ENCODE measurements around the gene PDRG1.
A peak's percentile ranks its signal among the peaks of the same experiment; 100 is the strongest.
"Not testable (repeated sequence)": the region's sequence is repeated elsewhere in the genome, so short reads cannot be mapped to it uniquely, and the experiment has no call there.

PDRG1 gene

GRCh38 chr20:31951203-31951529 is 680 bp downstream of the PDRG1 start:
- H3K4me3 Mint-ChIP-seq = peak overlapping the region; percentile 97
- H3K27ac Mint-ChIP-seq = peak overlapping the region; percentile 91
- H3K9me3 Mint-ChIP-seq = no peaks in the 10 kb centered on the region
- H3K36me3 Mint-ChIP-seq (ENCODE audit: low read depth) = peaks cover 32% of the 10 kb centered on the region
- DNase-seq (ENCODE audit: low spot score) = no peak
- peaks cover 6% of the 10 kb centered on the region for H3K27me3 Mint-ChIP-seq (ENCODE audit: low read depth)
- peaks cover 28% of the 10 kb centered on the region for H3K4me1 Mint-ChIP-seq (ENCODE audit: low read depth)

GRCh38 chr20:31949877-31950646 is 1.8 kb downstream of the PDRG1 start:
- Mint-ChIP-seq H3K4me1 (ENCODE audit: low read depth) (peaks cover 28% of the 10 kb centered on the region), H3K9me3 (no peaks in the 10 kb centered on the region), H3K4me3 (peak overlapping the region; percentile 97), H3K27ac (no peak overlapping the region), H3K36me3 (ENCODE audit: low read depth) (peaks cover 37% of the 10 kb centered on the region), H3K27me3 (ENCODE audit: low read depth) (peaks cover 2% of the 10 kb centered on the region)
- no peak for DNase-seq (ENCODE audit: low spot score)

DNA sequence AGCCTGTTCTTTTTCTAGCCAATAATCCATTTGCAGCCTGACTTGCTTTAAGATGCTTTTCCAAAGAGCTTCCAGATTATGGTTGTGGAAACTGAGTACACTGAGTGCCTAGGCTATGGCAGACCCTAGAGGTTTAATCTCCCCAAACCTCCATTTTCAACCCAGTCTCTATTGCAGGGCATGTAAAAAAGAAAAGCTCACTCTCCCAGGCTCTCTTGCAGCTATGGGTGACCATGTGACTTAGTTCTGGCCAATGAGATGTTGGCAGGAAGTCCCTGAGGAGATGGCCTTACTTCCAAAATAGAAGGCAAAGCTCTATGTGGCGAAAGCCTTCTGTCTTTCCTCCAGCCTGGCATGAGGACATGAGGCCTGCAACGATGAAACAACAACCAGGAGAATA is 3.8 kb downstream of the PDRG1 start:
- no peaks in the 10 kb centered on the region for H3K27me3 Mint-ChIP-seq (ENCODE audit: low read depth)
- DNase-seq (ENCODE audit: low spot score) = no peak
- H3K4me3 Mint-ChIP-seq = no peak overlapping the region
- peaks cover 28% of the 10 kb centered on the region for H3K4me1 Mint-ChIP-seq (ENCODE audit: low read depth)
- peaks cover 45% of the 10 kb centered on the region for H3K36me3 Mint-ChIP-seq (ENCODE audit: low read depth)
- no peaks in the 10 kb centered on the region for H3K9me3 Mint-ChIP-seq
- no peak overlapping the region for H3K27ac Mint-ChIP-seq

GRCh38 chr20:31945785-31946184 is 6.1 kb downstream of the PDRG1 start:
- Mint-ChIP-seq H3K9me3 (no peaks in the 10 kb centered on the region), H3K27ac (no peak overlapping the region), H3K4me3 (no peak overlapping the region), H3K4me1 (ENCODE audit: low read depth) (peaks cover 16% of the 10 kb centered on the region), H3K27me3 (ENCODE audit: low read depth) (no peaks in the 10 kb centered on the region), H3K36me3 (ENCODE audit: low read depth) (peaks cover 45% of the 10 kb centered on the region)
- DNase-seq (ENCODE audit: low spot score) = no peak

DNA sequence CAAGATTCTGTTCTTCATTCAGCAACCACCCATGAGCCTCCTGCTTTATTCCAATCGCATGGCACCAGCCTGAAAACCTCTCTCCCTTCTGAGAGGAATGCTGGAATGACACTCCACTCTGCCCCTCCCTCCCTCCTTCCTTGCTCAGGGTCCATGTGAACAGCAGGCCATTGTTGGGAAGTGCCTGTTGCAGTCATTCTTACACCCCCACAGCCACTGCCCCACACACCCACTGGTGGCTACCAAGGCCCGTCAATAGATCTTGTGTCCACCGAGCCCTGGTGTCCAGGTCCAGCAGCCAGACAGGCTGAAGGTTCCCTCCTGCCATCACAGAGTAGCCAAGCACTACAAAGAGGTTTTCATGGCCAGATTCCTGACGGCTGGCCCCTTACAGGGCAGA is 6.5 kb downstream of the PDRG1 start:
- Mint-ChIP-seq H3K4me1 (ENCODE audit: low read depth) (peaks cover 11% of the 10 kb centered on the region), H3K36me3 (ENCODE audit: low read depth) (peaks cover 45% of the 10 kb centered on the region), H3K4me3 (no peak overlapping the region), H3K27ac (no peak overlapping the region), H3K27me3 (ENCODE audit: low read depth) (no peaks in the 10 kb centered on the region), H3K9me3 (no peaks in the 10 kb centered on the region)
- DNase-seq (ENCODE audit: low spot score) = no peak

DNA sequence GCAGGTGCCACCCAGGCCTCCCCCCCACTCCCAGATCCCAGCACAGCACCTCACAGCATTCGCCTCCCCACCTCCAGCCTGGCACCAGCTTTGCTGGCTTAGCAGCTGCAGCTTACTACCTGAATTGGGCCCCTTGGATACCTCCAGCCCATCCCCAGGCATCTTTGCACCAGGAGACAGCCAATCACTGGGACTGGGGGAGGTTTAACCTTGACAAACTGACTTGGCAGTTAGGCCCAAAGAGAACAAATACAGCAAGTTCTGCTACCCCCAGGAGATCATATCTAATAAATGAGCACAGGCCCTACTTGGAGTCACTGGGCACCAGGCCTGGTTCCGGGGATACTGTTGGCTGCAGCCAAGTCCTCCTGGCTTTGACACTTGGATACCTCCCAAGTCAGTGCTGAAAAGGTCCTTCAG is 8.8 kb downstream of the PDRG1 start:
- Mint-ChIP-seq H3K9me3 (no peaks in the 10 kb centered on the region), H3K4me1 (ENCODE audit: low read depth) (no peaks in the 10 kb centered on the region), H3K27me3 (ENCODE audit: low read depth) (no peaks in the 10 kb centered on the region), H3K27ac (no peak overlapping the region), H3K36me3 (ENCODE audit: low read depth) (peaks cover 28% of the 10 kb centered on the region), H3K4me3 (no peak overlapping the region)
- DNase-seq (ENCODE audit: low spot score) = no peak

GRCh38 chr20:31939661-31940060 is 12.2 kb downstream of the PDRG1 start:
- DNase-seq (ENCODE audit: low spot score) = no peak
- H3K4me1 Mint-ChIP-seq (ENCODE audit: low read depth) = no peaks in the 10 kb centered on the region
- H3K27me3 Mint-ChIP-seq (ENCODE audit: low read depth) = no peaks in the 10 kb centered on the region
- H3K4me3 Mint-ChIP-seq = no peak overlapping the region
- H3K36me3 Mint-ChIP-seq (ENCODE audit: low read depth) = peaks cover 4% of the 10 kb centered on the region
- H3K27ac Mint-ChIP-seq = no peak overlapping the region
- no peaks in the 10 kb centered on the region for H3K9me3 Mint-ChIP-seq

GRCh38 chr20:31937820-31938219 is 14.0 kb downstream of the PDRG1 start:
- H3K27me3 Mint-ChIP-seq (ENCODE audit: low read depth) = no peaks in the 10 kb centered on the region
- DNase-seq (ENCODE audit: low spot score) = no peak
- H3K4me1 Mint-ChIP-seq (ENCODE audit: low read depth) = no peaks in the 10 kb centered on the region
- H3K36me3 Mint-ChIP-seq (ENCODE audit: low read depth) = no peaks in the 10 kb centered on the region
- H3K9me3 Mint-ChIP-seq = no peaks in the 10 kb centered on the region
- H3K4me3 Mint-ChIP-seq = no peak overlapping the region
- no peak overlapping the region for H3K27ac Mint-ChIP-seq

DNA sequence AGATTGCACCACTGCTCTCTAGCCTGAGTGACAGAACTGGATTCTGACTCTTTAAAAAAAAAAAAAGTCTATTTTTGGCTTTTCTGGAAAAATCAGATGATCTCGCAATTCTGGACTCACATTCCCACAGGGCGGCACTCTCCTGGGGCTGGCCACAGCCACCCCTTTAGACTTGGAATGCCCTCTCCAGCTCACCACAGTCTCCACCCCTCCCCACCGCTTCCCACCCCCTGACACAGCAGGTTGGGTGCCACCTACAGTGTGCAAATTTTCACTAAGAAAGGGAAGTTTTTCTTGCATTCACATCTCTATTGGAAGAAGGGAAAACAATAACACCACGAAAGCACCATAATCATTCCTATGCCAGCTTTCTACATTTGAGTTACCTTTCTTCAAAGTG is 15.4 kb downstream of the PDRG1 start:
- Mint-ChIP-seq H3K9me3 (no peaks in the 10 kb centered on the region), H3K4me3 (no peak overlapping the region), H3K36me3 (ENCODE audit: low read depth) (no peaks in the 10 kb centered on the region), H3K27me3 (ENCODE audit: low read depth) (peaks cover 4% of the 10 kb centered on the region), H3K27ac (no peak overlapping the region), H3K4me1 (ENCODE audit: low read depth) (no peaks in the 10 kb centered on the region)
- DNase-seq (ENCODE audit: low spot score) = no peak

GRCh38 chr20:31934968-31935764 is 16.7 kb downstream of the PDRG1 start:
- Mint-ChIP-seq H3K36me3 (ENCODE audit: low read depth) (no peaks in the 10 kb centered on the region), H3K9me3 (no peaks in the 10 kb centered on the region), H3K4me1 (ENCODE audit: low read depth) (no peaks in the 10 kb centered on the region), H3K4me3 (no peak overlapping the region), H3K27me3 (ENCODE audit: low read depth) (peaks cover 7% of the 10 kb centered on the region), H3K27ac (no peak overlapping the region)
- DNase-seq (ENCODE audit: low spot score) = no peak

GRCh38 chr20:31934491-31934890 is 17.4 kb downstream of the PDRG1 start:
- H3K27ac Mint-ChIP-seq = no peak overlapping the region
- H3K4me1 Mint-ChIP-seq (ENCODE audit: low read depth) = no peaks in the 10 kb centered on the region
- no peak overlapping the region for H3K4me3 Mint-ChIP-seq
- H3K36me3 Mint-ChIP-seq (ENCODE audit: low read depth) = no peaks in the 10 kb centered on the region
- H3K9me3 Mint-ChIP-seq = no peaks in the 10 kb centered on the region
- H3K27me3 Mint-ChIP-seq (ENCODE audit: low read depth) = peaks cover 7% of the 10 kb centered on the region
- DNase-seq (ENCODE audit: low spot score) = no peak

DNA sequence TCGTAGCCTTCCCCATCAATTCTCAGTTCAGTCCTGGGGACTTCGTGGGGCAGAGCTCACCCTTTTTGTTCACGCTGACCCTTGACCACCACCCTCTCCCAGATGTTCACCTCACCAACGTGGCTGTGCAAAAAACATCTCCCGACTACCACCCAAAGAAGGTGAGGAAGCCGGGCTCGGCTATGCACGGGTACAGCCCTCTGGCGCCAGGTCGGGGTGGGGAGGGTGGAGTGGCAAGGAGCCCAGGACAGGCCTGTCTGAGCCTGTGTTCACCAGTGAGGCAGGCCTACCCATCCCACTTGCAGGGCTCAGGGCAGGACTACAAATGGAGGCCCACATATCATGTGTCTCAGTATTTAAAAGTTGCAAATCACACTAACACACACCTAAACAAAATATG is 18.1 kb downstream of the PDRG1 start:
- no peak for DNase-seq (ENCODE audit: low spot score)
- no peaks in the 10 kb centered on the region for H3K9me3 Mint-ChIP-seq
- no peaks in the 10 kb centered on the region for H3K4me1 Mint-ChIP-seq (ENCODE audit: low read depth)
- no peak overlapping the region for H3K27ac Mint-ChIP-seq
- H3K36me3 Mint-ChIP-seq (ENCODE audit: low read depth) = no peaks in the 10 kb centered on the region
- peaks cover 7% of the 10 kb centered on the region for H3K27me3 Mint-ChIP-seq (ENCODE audit: low read depth)
- H3K4me3 Mint-ChIP-seq = no peak overlapping the region

- Mint-ChIP-seq H3K9me3 (no peaks in the 10 kb centered on the region), H3K27ac (no peak overlapping the region), H3K4me1 (ENCODE audit: low read depth) (no peaks in the 10 kb centered on the region), H3K4me3 (no peak overlapping the region), H3K27me3 (ENCODE audit: low read depth) (peaks cover 9% of the 10 kb centered on the region), H3K36me3 (ENCODE audit: low read depth) (no peaks in the 10 kb centered on the region)
- no peak for DNase-seq (ENCODE audit: low spot score)
These were observed 21.1 kb downstream of the PDRG1 start for GRCh38 chr20:31930779-31931178.

GRCh38 chr20:31929631-31930030 is 22.2 kb downstream of the PDRG1 start:
- H3K27ac Mint-ChIP-seq; H3K4me3 Mint-ChIP-seq; H3K9me3 Mint-ChIP-seq; H3K4me1 Mint-ChIP-seq (ENCODE audit: low read depth); H3K36me3 Mint-ChIP-seq (ENCODE audit: low read depth); H3K27me3 Mint-ChIP-seq (ENCODE audit: low read depth); DNase-seq (ENCODE audit: low spot score): not testable (repeated sequence)
